Small intestine (tissue), 7 donors: ENCODE data around the gene CCDC112. TPM values are rescaled to one million over a fixed set of nuclear protein-coding genes. Genes with fewer than 3 reads are reported as not detected.

Source experiments
- DNase-seq, 2 donors: peaks; one replicate each; pipeline versions ENCODE4 v3.0.0 to v3.0.0-alpha.2; 2013
- FAIRE-seq: peaks from 2 replicates; lab custom pipeline; 2012; peaks lifted over from hg19 to GRCh38; lab: Jason Lieb, UNC
- H3K27ac ChIP-seq, 3 donors: one replicate each; pipeline ENCODE4 v1.5.1; 2013; ENCODE audit warnings: low read length in 2 of 3, mild to moderate bottlenecking in 2 of 3, control low read depth in 1 of 3, inconsistent platforms in 1 of 3, low read depth in 1 of 3, moderate library complexity in 1 of 3
- H3K27me3 ChIP-seq, 3 donors: one replicate each; pipeline ENCODE4 v1.6.1; 2013; ENCODE audit warnings: low read length in 3 of 3, inconsistent platforms in 1 of 3; ENCODE audit not compliant: control insufficient read depth in 3 of 3, insufficient read depth in 3 of 3
- H3K36me3 ChIP-seq, 3 donors: one replicate each; pipeline ENCODE4 v1.6.1; 2013; ENCODE audit warnings: low read length in 3 of 3, inconsistent platforms in 1 of 3, low read depth in 1 of 3, mild to moderate bottlenecking in 1 of 3, moderate library complexity in 1 of 3; ENCODE audit not compliant: control insufficient read depth in 3 of 3, insufficient read depth in 2 of 3
- H3K4me1 ChIP-seq, 3 donors: one replicate each; pipeline ENCODE4 v1.6.1; 2013; ENCODE audit warnings: low read length in 2 of 3, inconsistent platforms in 1 of 3, low read depth in 1 of 3, mild to moderate bottlenecking in 1 of 3, moderate library complexity in 1 of 3; ENCODE audit not compliant: control insufficient read depth in 3 of 3, insufficient read depth in 2 of 3
- H3K4me3 ChIP-seq, 3 donors: one replicate each; pipeline ENCODE4 v1.5.1; 2013; ENCODE audit warnings: low read length in 3 of 3, control low read depth in 1 of 3, inconsistent platforms in 1 of 3, low read depth in 1 of 3, mild to moderate bottlenecking in 1 of 3, moderate library complexity in 1 of 3
- H3K9me3 ChIP-seq, 2 donors: one replicate each; pipeline ENCODE4 v1.6.1; 2013; ENCODE audit warnings: low read depth in 1 of 2, low read length in 1 of 2; ENCODE audit not compliant: control insufficient read depth in 2 of 2, insufficient read depth in 1 of 2
- WGBS, 3 donors: extraction: QIAGEN DNeasy Blood & Tissue Kit; methylation state at CpG; one replicate each; pipeline ENCODE4 v1.1.7; 2013; 5-methylcytosine and 5-hydroxymethylcytosine counted together
- polyA plus RNA-seq, 4 donors: library from polyadenylated mRNA; stranded (reverse) in 3 of 4; unstranded in 1 of 4; fragments of 200-250 nt in 3 of 4; fragments of 120-200 nt in 1 of 4; gene quantifications; one replicate each; pipeline versions ENCODE4 v1.2.1 to v1.2.3, GENCODE V29; 2013
- donor health status: healthy with polysubstance abuse.
- donor health status: control.
- donor health status: control.
- donor health status: Bipolar disorder and iron deficiency.
- donor health status: healthy.

CCDC112 gene
- polyA plus RNA-seq, 4 donors: 4.2 to 7.8 (median 6.0) TPM

DNA sequence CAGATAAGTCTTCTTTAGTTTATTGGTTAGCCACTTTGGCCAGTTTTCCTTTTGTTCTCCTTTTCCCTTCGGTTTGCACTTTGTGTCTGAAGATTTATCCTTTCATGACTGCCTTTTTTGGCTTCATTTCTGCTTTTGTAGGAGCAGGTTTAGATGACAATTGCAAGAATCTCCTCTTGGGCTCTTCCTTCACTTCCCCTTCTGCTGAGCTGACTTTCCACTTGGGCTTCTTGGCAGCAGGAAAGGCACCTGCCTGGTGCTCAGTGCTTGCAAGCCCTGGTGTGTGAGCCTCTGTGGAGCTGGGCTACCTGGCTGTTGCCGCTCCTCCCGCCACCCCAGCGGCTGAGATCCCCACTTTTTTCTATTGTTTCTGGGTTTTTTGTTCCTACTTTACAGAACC, 7.3 kb downstream of the CCDC112 start:
- no peak for FAIRE-seq
- DNase-seq: no peak
- no peaks in the 10 kb centered on the region for H3K4me1 ChIP-seq
- H3K9me3 ChIP-seq: peaks cover 0 to 5% of the 10 kb centered on the region in 2 donors
- no peak overlapping the region for H3K27ac ChIP-seq
- no peak overlapping the region for H3K4me3 ChIP-seq
- H3K36me3 ChIP-seq: no peaks in the 10 kb centered on the region
- H3K27me3 ChIP-seq: no peaks in the 10 kb centered on the region
- WGBS, 3 donors: 77 to 82% (median 77%) methylated on average over 4 of the region's 4 CpGs

- no peaks in the 10 kb centered on the region for H3K4me1 ChIP-seq
- no peak overlapping the region for H3K4me3 ChIP-seq
- H3K9me3 ChIP-seq: no peaks in the 10 kb centered on the region
- DNase-seq (no peak), FAIRE-seq (no peak)
- no peak overlapping the region for H3K27ac ChIP-seq
- H3K36me3 ChIP-seq: no peaks in the 10 kb centered on the region
- no peaks in the 10 kb centered on the region for H3K27me3 ChIP-seq
- 88 to 95% (median 95%) methylated on average over 1 of the region's 1 CpG for WGBS, 3 donors
These were observed 12.4 kb downstream of the CCDC112 start for GRCh38 chr5:115284021-115284420.

GRCh38 chr5:115282131-115282530, 14.3 kb downstream of the CCDC112 start:
- DNase-seq (no peak), FAIRE-seq (no peak)
- H3K27me3 ChIP-seq: no peaks in the 10 kb centered on the region
- no peaks in the 10 kb centered on the region for H3K36me3 ChIP-seq
- H3K9me3 ChIP-seq: no peaks in the 10 kb centered on the region
- H3K4me3 ChIP-seq: no peak overlapping the region
- no peak overlapping the region for H3K27ac ChIP-seq
- WGBS, 3 donors: 85 to 93% (median 87%) methylated on average over 1 of the region's 1 CpG
- no peaks in the 10 kb centered on the region for H3K4me1 ChIP-seq

DNA sequence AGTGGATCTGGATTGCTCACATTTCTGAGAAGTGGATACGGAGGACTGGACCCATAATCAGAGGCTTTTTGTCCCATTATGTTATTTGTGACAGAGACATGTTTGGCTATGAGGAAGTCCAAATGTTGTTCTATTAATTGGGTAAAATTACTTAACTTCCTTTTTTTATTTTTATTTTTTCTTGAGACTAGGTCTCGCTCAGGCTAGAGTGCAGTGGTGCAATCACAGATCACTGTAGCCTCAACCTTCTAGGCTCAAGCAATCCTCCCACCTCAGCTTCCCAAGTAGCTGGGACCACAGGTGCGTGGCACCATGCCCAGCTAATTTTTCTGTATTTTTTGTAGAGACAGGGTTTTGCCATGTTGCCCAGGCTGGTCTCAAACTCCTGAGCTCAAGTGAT, 21.9 kb downstream of the CCDC112 start:
- no peak overlapping the region for H3K27ac ChIP-seq
- DNase-seq (no peak), FAIRE-seq (no peak)
- H3K36me3 ChIP-seq: peaks cover 0 to 3% (median 0%) of the 10 kb centered on the region in 3 donors
- no peaks in the 10 kb centered on the region for H3K9me3 ChIP-seq
- no peak overlapping the region for H3K4me3 ChIP-seq
- H3K4me1 ChIP-seq: no peaks in the 10 kb centered on the region
- 82 to 96% (median 96%) methylated on average over 3 of the region's 3 CpGs for WGBS, 3 donors
- no peaks in the 10 kb centered on the region for H3K27me3 ChIP-seq

DNA sequence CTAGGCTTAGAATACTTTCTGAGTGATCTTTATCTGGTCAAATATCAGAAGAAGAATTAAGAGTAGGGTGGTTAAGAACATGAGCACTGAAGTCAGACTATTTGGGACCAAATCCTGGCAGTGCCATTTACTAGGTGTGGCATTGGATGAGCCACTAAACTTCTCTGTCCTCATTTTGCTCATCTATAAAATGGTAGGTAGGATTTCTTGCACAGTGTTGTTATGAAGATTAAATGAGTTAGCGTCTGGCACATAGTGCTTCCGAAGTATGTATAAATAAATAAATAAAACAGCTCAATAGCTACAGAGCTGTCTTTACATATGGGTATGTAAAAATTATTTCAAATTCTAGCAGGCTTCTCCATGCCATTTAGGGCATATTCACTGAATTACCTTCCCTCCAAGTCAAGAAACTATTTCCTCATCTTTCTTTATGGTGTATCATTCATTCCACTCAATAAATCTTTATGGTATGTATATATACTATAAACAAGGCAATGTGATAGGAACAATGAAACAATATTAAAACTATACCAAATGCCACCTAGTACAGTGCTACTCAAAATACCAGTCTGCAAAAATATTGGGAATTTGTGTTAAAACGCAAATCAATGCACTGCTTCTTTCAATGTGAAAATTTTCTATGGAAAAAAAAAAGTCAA, 24.0 kb downstream of the CCDC112 start:
- Histone ChIP-seq H3K36me3 (peaks cover 0 to 3% (median 0%) of the 10 kb centered on the region in 3 donors), H3K27me3 (no peaks in the 10 kb centered on the region), H3K27ac (no peak overlapping the region), H3K9me3 (no peaks in the 10 kb centered on the region), H3K4me1 (no peaks in the 10 kb centered on the region), H3K4me3 (no peak overlapping the region)
- WGBS, 3 donors: 81 to 97% (median 95%) methylated on average over 3 of the region's 3 CpGs
- FAIRE-seq (no peak), DNase-seq (no peak)

DNA sequence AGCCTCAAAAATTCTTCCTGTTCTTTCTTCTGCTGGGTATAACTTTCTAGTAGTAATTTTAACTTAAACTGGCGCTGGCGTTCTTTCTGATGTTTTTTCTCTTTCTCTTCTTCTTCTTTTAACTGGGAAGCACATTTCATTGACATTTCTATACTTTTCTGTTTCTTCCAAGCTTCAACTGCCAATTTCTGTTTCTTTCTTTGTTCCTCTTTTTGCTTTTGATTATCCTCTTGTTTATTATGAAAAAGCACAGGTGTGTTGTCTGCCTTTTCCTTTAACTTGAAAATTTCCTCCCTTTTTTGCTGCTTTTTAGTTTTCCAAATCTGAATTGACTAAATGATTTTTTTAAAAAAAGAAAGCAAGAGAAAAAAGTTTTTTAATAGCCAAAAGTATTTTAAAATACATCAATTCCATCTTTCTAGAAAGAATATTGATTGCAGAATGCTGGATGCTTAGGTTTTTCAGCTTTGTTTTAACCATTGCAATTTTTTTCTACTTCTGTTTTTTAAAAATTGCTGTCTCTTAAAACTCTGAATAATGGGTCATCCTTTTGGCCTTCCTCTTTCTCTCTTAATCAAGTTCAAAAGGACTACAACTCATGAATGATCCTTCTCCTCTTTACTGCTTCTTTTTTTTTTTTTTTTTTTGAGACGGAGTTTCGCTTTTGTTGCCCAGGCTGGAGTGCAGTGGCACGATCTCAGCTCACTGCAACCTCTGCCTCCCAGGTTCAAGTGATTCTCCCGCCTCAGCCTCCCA, 25.0 kb downstream of the CCDC112 start:
- DNase-seq: no peak
- H3K27ac ChIP-seq: no peak overlapping the region
- 81 to 93% (median 88%) methylated on average over 4 to 6 of the region's 6 CpGs for WGBS, 3 donors

GRCh38 chr5:115267617-115268016, 28.8 kb downstream of the CCDC112 start:
- Histone ChIP-seq H3K4me1 (no peaks in the 10 kb centered on the region), H3K9me3 (no peaks in the 10 kb centered on the region), H3K27me3 (no peaks in the 10 kb centered on the region), H3K27ac (no peak overlapping the region), H3K4me3 (no peak overlapping the region), H3K36me3 (peaks cover 0 to 11% (median 0%) of the 10 kb centered on the region in 3 donors)
- DNase-seq: no peak
- no peak for FAIRE-seq

More for the DNA sequence above, 25.0 kb downstream of the CCDC112 start:
- Histone ChIP-seq H3K9me3 (no peaks in the 10 kb centered on the region), H3K27me3 (no peaks in the 10 kb centered on the region), H3K4me3 (no peak overlapping the region), H3K4me1 (no peaks in the 10 kb centered on the region), H3K36me3 (peaks cover 0 to 6% (median 0%) of the 10 kb centered on the region in 3 donors)
- no peak for FAIRE-seq

- Histone ChIP-seq H3K4me1 (peaks cover 0 to 6% (median 4%) of the 10 kb centered on the region in 3 donors), H3K27me3 (no peaks in the 10 kb centered on the region), H3K9me3 (no peaks in the 10 kb centered on the region), H3K4me3 (no peak overlapping the region), H3K36me3 (peaks cover 0 to 11% (median 0%) of the 10 kb centered on the region in 3 donors), H3K27ac (no peak overlapping the region)
- FAIRE-seq (no peak), DNase-seq (no peak)
- WGBS, 3 donors: 96 to 99% (median 96%) methylated on average over 13 of the region's 13 CpGs
These were observed 31.2 kb downstream of the CCDC112 start for GRCh38 chr5:115265220-115265619.
